Measurements from ENCODE around the gene LRRC43.

The LRRC43 gene, protein sequence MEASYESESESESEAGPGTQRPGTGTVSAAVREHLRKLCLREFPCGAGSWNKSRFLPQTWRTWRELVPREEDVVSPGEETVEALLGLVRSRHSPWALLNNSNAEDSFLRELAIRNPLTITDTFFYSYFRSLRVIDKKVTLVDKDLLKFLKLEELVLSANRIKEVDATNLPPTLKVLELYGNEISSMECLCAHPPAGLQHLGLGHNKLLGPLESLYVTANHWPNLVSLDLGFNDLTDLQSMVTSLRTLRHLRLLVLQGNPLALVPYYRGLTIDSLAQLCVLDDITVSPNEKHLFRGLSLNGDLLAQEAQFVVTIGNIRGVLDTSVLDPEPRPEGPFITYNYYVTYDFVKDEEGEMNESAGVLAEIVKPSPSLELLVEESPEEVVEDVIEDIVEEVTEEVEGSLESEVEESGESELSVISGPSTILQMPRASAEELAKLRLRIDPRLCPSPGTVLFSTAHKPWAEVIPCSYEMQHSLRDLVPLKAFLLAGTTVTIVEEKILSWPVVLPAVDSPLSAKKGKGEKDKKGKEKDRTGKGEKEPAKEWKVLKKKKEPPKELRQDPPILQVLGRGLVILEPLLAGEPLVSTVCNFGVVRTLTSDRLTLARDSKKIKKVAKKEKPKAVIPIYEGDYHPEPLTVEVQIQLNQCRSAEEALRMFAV

DNA sequence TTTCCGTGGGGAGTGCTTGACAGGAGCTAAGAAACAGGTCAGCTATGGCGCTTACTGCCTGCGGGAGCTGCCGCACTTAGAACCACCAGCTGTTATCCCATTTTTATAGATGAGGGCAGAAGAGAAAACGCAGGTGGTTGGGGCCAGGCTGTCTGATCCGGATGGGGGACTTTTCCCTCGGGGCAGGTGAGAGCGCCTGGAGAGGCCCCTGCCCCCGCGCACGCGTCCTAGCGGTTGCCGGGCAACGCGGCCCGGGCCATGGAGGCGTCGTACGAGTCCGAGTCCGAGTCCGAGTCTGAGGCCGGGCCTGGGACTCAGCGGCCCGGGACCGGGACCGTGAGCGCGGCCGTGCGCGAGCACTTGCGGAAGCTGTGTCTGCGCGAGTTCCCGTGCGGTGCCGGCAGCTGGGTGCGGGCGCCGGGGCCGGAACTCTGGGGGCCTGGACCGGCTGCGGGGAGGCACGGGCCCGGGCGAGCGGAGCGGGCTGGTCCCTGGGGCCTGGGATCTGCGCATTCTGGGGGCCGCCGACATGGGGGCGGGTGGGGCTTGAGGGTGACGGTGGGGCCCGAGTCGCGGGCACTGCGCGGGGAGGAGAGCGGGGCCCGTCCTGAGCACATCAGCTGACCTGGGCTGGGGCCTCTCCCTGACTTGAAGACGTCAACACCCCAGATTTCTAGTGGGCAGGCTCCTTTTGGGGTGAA, at the start of gene LRRC43:
Gene LRRC43 (plus strand): TSS at position 237 of the 701 bp plus-strand sequence. CDS start 22 bp downstream, at position 259.
- in situ Hi-C loops (cut with HindIII; ENCODE audit: low sequenced_read_pairs): loop anchor here (5.0 kb wide), 3 partner anchors 41 to 111 kb away; no protein-coding TSS in a partner anchor

DNA sequence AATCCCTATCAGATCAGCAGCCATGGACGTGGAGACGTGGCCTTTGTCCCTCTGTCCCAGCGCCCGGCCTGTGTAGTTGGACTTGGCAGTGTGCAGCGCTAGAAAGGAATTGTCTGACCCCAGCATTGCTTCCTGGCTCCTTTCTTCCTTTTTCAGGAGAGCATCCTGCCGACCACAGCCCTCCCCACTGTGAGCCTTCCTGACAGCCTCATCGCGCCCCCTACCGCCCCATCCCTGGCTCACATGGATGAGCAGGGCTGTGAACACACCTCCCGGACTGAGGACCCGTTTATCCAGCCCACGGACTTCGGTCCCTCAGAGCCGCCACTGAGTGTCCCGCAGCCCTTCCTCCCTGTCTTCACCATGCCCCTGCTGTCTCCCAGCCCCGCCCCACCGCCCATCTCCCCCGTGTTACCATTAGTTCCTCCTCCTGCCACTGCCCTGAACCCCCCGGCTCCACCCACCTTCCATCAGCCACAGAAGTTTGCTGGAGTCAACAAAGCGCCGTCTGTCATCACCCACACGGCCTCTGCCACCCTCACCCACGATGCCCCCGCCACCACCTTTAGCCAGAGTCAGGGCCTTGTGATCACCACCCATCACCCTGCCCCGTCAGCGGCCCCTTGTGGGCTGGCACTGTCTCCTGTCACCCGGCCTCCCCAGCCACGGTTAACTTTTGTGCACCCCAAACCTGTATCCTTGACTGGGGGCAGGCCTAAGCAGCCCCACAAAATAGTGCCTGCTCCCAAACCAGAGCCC, 49.6 kb upstream of the LRRC43 start:
- in situ Hi-C loops (cut with HindIII; ENCODE audit: low sequenced_read_pairs): no loop called here

DNA sequence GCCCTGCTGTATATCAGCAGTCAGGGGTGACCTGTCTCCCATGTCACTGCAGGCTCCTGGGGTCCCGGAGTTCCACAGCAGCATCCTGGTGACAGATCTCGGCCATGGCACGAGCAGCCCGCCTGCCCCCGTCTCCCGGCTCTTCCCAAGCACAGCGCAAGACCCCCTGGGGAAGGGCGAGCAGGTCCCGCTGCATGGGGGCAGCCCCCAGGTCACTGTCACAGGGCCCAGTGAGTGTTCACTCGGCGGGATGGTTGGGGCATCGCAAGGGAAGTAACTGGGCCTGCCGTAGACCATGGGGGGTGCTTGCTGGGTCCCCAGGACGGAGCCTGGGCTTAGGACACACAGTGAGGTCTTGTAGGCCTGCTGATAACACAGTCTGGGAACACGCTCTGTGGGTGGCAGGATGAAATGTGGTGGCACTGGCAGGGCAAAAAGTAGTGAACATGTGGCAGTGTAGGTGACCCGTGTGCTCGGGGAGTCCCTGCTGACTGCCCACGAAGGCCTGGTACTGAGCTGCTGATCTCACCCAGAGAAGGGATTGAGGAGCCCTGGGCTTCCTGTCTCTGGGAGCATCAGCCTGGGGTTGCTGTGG, 47.4 kb upstream of the LRRC43 start:
- in situ Hi-C loops (cut with HindIII; ENCODE audit: low sequenced_read_pairs): no loop called here

DNA sequence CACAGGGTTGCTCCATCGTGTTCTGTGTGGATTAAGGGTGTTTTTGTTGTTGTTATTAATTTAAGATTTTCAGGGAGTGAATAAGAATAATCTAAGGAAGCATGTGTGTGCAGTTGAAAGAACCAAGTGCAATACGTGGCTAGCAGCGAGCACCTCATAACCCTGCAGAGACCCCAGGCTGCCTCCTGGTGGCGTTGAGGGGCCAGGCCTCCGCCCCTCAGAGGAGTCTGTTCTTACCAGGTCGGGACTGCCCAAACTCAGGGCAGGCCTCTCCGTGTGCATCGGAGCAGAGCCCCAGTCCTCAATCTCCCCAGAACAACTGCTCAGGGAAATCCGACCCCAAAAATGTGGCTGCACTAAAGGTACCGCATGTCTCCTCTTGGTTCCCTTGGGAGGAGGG, 45.7 kb upstream of the LRRC43 start:
- in situ Hi-C loops (cut with HindIII; ENCODE audit: low sequenced_read_pairs): no loop called here

DNA sequence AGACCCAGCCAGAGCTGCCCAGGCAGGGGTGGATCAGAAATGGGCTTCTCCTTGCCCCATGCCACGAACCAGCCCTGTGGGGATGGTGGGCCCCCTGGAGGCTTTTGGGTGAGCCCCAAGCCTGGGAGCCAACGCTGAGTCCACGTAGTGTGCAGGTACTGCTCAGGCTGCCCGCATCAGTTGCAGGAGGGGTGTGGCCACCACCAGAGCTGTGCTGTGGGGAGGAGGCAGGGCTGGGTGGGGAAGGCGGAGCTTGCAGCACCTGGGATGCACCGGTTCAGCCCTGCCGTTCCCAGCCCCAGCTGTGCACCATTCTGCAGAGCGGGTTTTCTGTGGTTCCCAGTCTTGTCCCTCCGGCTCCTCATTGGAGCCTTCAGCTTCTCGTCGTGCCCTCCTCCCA, 45.2 kb upstream of the LRRC43 start:
- in situ Hi-C loops (cut with HindIII; ENCODE audit: low sequenced_read_pairs): no loop called here

DNA sequence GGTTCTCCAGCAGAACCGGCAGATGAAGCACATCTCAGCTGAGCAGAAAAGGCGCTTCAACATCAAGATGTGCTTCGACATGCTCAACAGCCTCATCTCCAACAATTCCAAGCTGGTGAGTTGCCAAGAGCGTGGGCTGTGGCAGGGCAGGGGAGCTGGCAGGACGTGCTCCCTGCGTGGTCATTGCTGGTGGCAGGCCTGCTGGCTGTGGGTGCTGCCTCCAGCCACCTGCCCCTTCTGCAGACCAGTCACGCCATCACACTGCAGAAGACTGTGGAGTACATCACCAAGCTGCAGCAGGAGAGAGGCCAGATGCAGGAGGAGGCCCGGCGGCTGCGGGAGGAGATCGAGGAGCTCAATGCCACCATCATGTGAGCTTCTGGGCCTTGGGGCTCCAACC, 44.7 kb upstream of the LRRC43 start:
- in situ Hi-C loops (cut with HindIII; ENCODE audit: low sequenced_read_pairs): no loop called here

DNA sequence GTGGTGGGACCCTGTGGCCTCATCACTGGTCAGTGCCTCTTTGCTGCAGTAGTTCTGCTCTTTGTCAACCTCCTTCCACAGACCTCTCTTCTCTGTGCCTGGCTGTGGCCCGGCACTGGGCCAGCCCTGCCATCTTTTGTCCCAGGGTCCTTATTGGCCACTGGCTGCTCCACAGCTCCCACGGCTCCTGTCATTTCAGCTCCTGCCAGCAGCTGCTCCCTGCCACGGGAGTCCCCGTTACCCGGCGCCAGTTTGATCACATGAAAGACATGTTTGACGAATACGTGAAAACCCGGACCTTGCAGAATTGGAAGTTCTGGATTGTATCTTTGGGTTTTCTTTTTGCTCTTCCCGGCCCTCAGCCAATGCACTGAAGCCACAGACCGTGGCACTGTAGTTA, 44.3 kb upstream of the LRRC43 start:
- in situ Hi-C loops (cut with HindIII; ENCODE audit: low sequenced_read_pairs): no loop called here

DNA sequence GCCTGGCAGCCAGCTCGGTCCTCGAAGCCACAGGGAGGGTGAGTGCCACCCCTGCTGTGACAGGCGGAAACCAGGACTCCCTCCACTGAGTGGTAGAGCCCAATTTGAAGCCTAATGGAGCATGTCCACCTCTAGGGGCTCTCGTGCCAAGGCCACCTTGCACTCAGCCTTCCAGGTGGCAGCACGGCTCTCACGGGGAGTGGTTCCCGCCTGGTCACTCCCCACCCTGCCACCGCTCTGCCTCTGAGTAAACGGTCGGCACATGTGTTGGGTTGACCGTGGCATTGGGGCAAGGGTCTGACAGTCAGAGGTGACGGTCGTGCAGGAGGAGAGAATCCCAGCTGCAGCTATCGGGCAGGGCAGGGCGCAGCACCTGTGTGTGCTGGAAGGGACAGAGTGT, 43.7 kb upstream of the LRRC43 start:
- in situ Hi-C loops (cut with HindIII; ENCODE audit: low sequenced_read_pairs): no loop called here

DNA sequence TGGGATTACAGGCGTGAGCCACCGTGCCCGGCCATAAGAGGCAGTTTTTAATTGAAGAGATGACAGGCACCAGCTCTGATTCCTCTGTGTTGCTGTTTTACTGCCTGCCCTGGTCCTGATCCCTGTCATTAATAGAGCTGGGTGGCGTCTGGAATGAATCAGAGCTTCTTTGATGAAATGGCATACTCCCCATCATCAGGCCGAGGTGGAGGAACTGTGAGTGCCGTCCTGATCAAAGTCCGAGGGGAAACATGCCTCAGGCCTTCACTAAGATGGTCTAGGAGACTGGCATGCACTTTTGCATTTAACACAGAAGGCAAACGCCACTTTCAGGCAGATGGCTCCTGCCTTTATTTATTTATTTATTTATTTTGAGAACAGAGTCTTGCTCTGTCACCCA, 43.0 kb upstream of the LRRC43 start:
- in situ Hi-C loops (cut with HindIII; ENCODE audit: low sequenced_read_pairs): loop anchor here (5.0 kb wide), 1 partner anchor 42 kb away; the partner anchor contains the start of gene LRRC43

DNA sequence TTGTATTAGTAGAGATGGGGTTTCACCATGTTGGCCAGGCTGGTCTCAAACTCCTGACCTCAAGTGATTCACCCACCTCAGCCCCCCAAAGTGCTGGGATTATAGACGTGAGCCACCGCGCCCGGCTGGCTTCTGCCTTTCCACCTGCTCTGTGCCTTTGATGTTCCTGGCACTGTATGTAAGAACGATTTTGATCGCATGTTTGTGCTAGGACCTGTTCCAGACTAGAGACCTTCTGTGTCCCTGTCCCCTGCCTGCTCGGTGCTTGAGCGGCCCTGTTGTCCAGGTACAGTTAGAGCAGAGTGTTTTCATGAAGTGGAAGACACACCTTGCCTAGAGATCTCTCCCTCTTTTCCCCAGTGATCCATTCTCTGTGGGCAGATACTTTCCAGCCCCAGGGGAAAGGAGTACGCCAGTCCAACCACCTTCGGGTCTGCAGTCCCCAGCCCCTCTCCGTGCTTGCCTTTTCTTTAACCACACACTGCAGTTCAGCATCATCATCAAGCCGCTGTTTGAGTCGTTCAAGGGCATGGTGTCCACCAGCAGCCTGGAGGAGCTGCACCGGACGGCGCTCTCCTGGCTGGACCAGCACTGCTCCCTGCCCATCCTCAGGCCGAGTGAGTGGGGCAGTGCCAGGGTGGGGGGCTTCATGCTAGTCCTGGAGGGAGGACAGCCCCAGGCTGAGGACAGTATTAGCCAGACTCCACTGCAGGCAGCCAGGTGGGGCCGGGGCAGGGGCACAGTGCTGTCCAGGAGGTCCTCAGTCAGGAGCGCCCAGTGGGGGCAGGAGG, 42.3 kb upstream of the LRRC43 start:
- in situ Hi-C loops (cut with HindIII; ENCODE audit: low sequenced_read_pairs): loop anchor here (5.0 kb wide), 1 partner anchor 42 kb away; the partner anchor contains the start of gene LRRC43

DNA sequence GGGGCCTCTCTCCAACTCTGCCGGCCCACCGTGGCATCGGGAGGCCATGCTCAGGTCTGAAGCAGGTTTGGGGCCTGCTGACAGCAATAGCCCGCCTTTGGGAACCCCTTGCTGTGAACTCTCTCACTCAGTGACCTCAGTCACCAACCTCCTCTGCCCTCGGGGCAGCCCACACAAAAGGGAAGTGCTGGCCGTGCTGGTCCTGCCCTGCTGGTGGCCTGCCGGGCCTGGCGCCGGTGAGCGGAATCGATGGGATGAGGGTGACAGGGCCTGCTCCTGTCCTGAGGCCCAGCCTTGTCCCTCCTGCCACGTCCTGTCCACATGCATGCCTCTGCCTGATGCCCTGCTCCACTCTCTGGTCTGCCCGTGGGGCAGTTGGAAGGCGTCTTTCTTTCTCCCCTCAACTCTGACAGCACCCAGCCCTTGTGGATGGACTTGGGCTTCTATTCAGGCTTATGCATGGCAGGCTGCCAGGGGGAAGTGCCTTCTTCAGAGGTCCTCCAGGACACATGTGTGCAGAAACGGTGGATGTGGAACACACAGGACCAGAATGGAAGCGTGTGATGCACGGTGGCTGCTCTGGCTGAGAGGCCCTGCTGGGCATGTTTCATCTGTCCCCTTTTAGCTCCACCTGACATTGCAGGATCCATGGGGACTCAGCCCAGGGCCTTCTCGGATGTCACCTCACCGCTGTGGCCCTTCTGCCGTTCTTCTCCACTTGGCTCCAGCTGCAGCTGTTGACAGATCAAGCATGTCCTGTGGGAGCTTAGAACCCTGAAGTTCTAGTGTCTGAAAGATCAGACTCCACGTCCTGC, 40.8 kb upstream of the LRRC43 start:
- in situ Hi-C loops (cut with HindIII; ENCODE audit: low sequenced_read_pairs): loop anchor here (5.0 kb wide), 1 partner anchor 40 kb away; the partner anchor contains the start of gene LRRC43

DNA sequence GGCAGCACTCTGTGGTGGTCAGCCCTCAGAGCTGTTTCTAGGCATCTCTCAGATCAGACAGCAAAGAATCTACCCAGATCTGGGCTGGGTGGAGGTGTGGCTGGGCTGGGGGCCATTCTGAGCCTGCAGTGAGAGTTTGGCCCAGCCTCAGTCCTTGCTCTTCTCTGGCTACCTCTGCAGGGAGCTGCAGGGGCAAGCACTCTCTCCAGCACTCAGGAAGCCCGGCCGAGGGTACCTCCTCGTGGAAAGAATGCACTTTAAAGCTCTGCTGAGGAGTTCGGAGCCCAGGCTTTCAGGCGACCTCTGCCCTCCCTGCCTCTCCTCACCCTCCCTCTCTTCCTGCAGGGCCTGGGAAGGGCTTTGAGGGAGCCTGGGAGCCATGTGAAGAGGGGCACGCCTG, 40.1 kb upstream of the LRRC43 start:
- in situ Hi-C loops (cut with HindIII; ENCODE audit: low sequenced_read_pairs): loop anchor here (5.0 kb wide), 1 partner anchor 39 kb away; the partner anchor contains the start of gene LRRC43

DNA sequence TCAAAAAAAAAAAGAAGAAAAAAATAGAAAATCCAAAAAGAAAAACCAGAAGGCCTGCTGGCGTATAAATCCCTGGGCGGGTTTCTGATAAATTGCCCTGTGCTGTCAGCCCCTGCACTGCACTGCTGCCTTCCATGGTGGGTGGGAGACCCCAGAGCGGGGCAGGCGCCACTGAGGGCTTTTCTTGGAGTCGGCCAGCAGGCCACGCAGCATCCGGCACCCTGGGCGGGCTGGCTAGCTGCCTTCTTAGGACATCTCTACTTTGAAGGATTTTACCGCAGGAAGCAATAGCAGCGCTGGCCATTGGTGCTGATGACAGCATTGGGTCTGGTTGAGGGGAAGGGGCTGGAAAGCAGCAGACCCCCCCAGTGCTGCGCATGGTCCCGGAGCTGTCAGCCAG, 38.0 kb upstream of the LRRC43 start:
- in situ Hi-C loops (cut with HindIII; ENCODE audit: low sequenced_read_pairs): loop anchor here (5.0 kb wide), 1 partner anchor 37 kb away; the partner anchor contains the start of gene LRRC43

DNA sequence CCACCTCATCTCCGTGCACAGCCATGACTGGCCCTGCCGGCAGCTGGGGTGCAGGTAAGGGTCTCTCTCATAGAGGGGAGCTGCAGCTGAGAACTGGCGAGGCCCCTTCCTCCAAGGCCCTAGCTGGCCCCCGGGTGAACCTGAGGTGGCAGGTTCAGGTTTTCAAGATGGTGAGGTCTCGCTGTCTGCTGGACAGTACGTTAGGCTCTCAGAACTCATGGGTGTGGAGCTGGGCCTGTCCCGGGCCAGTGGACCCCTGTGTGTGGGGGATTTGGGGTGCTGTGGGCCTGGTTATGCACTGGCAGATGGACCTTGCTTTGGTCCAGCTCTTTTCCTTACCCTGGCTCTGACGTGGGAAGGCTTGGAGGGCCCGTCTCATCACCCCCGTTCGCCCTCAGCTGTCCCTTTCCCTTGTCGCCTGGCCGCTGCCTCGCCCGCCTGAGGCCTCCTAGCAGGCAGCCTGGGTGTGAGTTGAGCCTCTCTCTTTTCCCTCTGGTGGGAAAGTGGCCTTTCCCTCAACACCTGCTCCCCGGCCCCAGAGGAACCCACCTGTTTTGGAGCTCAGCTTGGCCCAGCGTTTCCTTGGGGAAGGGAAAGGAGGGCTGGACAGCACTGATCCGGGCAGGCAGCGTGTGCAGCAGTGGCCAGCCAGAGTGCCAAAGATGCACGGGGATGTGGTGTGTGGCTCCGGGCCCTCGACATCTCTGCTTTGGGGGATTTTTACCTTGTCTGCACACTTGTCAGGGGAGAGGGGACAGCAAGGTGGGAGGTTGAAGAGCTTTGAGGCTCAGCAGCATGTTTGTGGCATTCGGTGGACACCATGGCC, 37.2 kb upstream of the LRRC43 start:
- in situ Hi-C loops (cut with HindIII; ENCODE audit: low sequenced_read_pairs): no loop called here

DNA sequence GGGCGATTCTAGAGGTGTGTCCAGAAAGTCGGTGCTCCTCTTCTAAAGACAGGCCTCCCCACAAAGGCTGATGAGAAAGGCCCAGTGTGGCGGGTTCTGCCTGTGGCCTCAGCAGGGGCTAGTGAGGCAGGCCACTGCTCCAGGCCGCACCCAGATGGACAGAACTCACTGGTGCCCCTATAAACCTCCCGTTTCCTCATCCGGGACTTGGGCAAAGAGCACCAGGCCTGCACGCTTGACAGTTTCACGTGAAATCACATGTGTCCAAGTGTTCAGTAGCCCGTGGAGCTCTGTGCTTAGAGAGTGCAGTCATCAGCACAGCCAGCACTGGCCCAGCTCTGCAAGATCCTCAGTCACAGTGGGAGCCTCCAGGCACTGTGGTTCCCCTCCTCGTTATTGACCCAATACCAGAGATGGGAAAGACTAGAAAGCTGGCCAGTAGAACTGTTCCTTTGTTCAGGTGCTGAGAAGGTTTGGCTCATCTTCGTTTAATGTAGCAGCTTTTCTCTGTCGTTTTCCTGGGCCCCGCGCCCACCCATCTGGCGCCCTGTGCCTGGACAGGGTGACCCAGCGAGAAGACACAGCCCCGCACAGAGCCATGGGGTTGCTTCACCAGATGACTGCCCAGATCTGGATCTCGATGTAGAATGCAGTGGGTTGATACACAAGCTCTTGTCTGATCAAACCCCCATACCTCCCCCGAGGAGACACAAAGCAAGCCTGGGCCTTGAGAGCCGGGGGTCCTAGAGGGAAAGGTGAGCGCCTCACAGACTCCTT, 35.2 kb upstream of the LRRC43 start:
- in situ Hi-C loops (cut with HindIII; ENCODE audit: low sequenced_read_pairs): no loop called here

DNA sequence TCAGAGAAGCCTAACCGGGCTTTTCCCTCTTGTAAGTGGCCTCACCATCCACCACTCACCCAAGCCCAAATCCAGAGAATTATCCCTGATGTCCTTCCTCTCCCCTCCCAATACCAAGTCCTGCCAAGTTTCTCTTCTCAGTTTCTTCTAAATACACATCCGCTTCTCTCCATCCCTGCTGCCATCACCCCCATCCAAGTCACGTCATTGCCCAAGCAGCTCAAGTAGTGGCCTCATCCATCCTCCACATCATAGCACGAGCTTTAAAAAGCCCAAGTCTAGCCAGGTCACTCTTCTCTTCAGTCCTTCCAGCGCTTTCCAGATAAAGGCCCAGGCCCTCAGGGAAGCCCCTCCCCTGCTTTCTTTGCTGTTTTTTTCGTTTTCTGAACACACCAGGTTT, 34.3 kb upstream of the LRRC43 start:
- in situ Hi-C loops (cut with HindIII; ENCODE audit: low sequenced_read_pairs): no loop called here

DNA sequence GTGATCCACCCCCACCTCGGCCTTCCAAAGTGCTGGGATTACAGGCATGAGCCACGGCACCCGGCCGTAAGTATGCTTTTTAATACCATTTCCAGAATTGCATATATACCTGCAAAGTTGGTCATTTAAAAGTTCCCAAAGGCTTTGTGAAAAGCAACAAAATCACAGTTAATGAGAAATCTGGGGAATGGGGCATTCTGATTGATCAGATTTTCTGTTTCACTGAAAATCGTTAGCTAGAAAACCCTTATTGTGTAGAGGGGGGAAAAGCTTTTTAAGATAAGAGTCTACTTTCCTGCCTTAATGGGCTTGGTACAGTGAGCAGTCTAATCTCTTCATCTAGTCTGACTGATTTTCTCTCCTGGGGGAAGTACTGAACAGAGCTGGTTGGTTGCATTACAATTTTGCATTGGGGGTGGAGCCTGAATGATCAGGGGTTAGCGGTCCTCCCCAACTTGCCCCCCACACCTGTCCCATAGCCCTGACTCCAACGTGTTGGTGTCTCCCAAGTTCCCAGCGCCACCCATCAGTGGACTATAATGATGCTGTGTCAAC, 32.7 kb upstream of the LRRC43 start:
- in situ Hi-C loops (cut with HindIII; ENCODE audit: low sequenced_read_pairs): no loop called here
